ENCODE results near the gene PWWP2B. TPM values are rescaled to one million over a fixed set of nuclear protein-coding genes. Genes with fewer than 3 reads are reported as not detected.

The PWWP2B gene
- total and polyA plus RNA-seq, 2 donors (not counting 3 experiments of a cell fraction or from before 2014, with no cell fraction given) = 4.6 to 11.8 TPM

GRCh38 chr10:132419538-132420468 lies 22.8 kb downstream of the PWWP2B start:
- Histone ChIP-seq H3K4me1 (ENCODE audit: control insufficient read depth, extremely low read depth, insufficient read depth, low read length) (peaks cover 15% of the 10 kb centered on the region), H3K9me1 (replicated peaks; ENCODE audit: control insufficient read depth, extremely low read depth, insufficient read depth, low read length) (no peaks in the 10 kb centered on the region), H3K36me3 (ENCODE audit: control insufficient read depth in 2 of 2, extremely low read depth in 1 of 2, insufficient read depth in 2 of 2, low read length in 2 of 2) (no peaks in the 10 kb centered on the region), H3K4me2 (ENCODE audit: insufficient read depth, low read length) (no peak overlapping the region), H3K79me2 (ENCODE audit: control insufficient read depth, insufficient read depth, low read length) (no peaks in the 10 kb centered on the region), H2AFZ (ENCODE audit: low read depth, low read length) (no peak overlapping the region), H3K4me3 (replicated peaks in 1 of 3; ENCODE audit: insufficient read depth in 1 of 3, low read depth in 1 of 3, low read length in 3 of 3) (no peak overlapping the region), H3K9ac (replicated peaks; ENCODE audit: extremely low read depth, insufficient read depth, low read length) (no peak overlapping the region), H3K27me3 (ENCODE audit: control insufficient read depth in 2 of 2, insufficient read depth in 2 of 2, low read length in 2 of 2) (no peaks in the 10 kb centered on the region), H4K20me1 (replicated peaks; ENCODE audit: control insufficient read depth, extremely low read depth, insufficient read depth, low read length) (no peaks in the 10 kb centered on the region), H3K27ac (ENCODE audit: insufficient read depth, low read depth, low read length) (no peak overlapping the region), H3K9me3 (replicated peaks; ENCODE audit: control insufficient read depth, insufficient read depth, low read length) (no peaks in the 10 kb centered on the region)
- DNase-seq (ENCODE audit: low read depth, low spot score) (no peak), FAIRE-seq (no peak)
- intact Hi-C loops (cut with micrococcal nuclease) (no loop called here), dilution Hi-C loops (cut with MboI; ENCODE audit: extremely low pct_ligation_motif_present, low sequenced_read_pairs) (no loop called here)
- no TSS peak for BruUV-seq (replicated peaks)
- TF ChIP-seq MYC (IDR thresholded peaks at IDR 0.05; ENCODE audit: low read depth, low read length) = no peak
- TF ChIP-seq FOS (IDR thresholded peaks at IDR 0.05; ENCODE audit: borderline replicate concordance, insufficient read depth, low read length) = no peak
- TF ChIP-seq POLR2AphosphoS5 (IDR thresholded peaks at IDR 0.05; ENCODE audit: insufficient read depth, low read depth, low read length) = no peak
- TF ChIP-seq EZH2 (IDR thresholded peaks at IDR 0.05; ENCODE audit: borderline replicate concordance, low read depth, low read length, severe bottlenecking) = no peak
- TF ChIP-seq, protein P1, sequence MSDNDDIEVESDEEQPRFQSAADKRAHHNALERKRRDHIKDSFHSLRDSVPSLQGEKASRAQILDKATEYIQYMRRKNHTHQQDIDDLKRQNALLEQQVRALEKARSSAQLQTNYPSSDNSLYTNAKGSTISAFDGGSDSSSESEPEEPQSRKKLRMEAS (IDR thresholded peaks at IDR 0.05; ENCODE audit: insufficient read depth, insufficient read length) = no peak
- no peak for TF ChIP-seq CTCF (IDR thresholded peaks at IDR 0.05; ENCODE audit: extremely low read depth in 1 of 2, insufficient read depth in 1 of 2, low read depth in 1 of 2, low read length in 2 of 2)
- no peak for TF ChIP-seq JUN (IDR thresholded peaks at IDR 0.05; ENCODE audit: borderline replicate concordance, insufficient read depth, insufficient read length, low read depth)
- no peak for TF ChIP-seq GATA2 (IDR thresholded peaks at IDR 0.05; ENCODE audit: insufficient read depth, insufficient read length, low read depth, low read length)
- TF ChIP-seq POLR2A (IDR thresholded peaks at IDR 0.05; ENCODE audit: low read depth, low read length) = no peak
- ChIA-PET POLR2A (no interaction called here), CTCF (interaction anchor here (1.2 kb wide), 1 partner anchor 25 kb away, joined by 3 read pairs; no protein-coding TSS in a partner anchor)
